NCI-H1417 (cell line): ENCODE data around the gene OR3A2.
"Not testable (repeated sequence)": the region's sequence is repeated elsewhere in the genome, so short reads cannot be mapped to it uniquely, and the experiment has no call there.

Source experiments
- DNase-seq, 3 experiments: peaks; one replicate each; lab custom pipeline; 2025; lab: John Stamatoyannopoulos, UW

OR3A2 gene

GRCh38 chr17:3293548-3293947, 92.6 kb downstream of the OR3A2 start:
- not testable (repeated sequence) for DNase-seq

- DNase-seq: no peak
Measured at GRCh38 chr17:3282901-3283300, 103.2 kb downstream of the OR3A2 start.

DNA sequence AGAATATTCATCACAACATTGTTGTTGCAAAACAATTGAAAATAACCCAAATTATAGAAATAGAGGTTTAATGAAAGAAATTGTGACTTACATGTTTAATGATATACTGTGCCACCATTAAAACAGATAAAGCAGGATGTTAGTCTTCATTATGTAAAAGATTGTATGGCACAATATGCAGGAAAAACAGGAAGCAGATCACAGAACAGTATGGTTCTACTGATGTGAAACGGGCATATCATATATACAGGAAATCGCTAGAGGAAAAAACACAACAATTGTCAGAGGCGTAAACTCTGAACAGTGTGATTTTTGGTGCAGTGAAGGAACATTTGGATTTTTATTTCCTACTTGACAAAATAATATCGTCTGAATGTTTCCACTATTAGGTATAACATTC, 110.0 kb downstream of the OR3A2 start:
- no peak for DNase-seq

DNA sequence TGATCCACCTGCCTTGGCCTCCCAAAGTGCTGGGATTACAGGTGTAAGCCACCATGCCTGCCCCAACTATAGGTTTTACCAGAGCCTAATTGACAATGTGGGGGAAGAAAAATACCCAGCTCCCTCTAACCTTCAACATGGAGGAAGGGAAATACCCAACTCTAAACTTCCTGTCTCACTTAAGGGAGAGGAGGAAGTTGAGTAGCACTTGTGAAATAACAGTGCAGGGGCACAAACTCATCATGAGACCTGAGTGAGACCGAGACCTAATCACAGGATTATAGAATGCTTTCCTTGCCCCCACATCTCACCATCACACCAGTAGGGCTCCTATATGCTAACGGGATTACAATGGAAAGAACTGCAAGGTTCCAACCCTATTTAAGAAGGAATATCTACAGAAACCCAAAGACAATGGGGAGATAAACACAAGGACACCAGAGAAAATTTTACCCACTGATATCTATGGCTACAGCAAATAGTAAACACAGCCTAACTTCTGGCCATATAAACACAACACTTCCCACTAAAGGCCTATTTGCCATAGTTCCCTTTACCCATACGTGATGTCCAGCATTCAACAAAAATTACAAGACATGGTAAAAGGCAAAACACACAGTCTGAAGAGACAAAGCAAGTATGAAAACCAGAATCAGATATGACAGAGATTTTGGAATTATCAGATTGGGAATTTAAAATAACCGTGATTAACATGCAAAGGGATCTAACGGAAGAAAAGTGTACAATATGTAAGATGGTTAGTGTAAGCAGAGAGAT, 114.8 kb downstream of the OR3A2 start:
- no peak for DNase-seq

DNA sequence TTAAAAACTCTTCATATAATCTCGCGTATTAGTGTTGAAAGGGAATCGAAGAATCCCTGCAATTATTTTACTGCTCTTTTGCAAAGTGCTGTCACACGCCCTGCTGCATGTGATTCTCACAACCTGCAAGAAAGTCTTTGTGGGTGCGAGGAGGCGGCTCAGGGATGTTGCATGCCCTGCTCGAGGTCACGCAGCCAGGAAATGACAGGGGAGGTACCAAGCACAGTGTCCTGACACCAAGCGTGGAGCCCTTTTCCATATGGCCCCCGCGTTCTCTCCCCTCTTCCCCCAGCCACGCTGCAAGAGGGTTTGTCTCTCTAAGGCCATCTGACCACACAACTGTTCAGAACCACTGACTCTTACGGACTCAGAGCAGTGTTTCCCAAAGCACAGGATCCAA, 125.5 kb downstream of the OR3A2 start:
- no peak for DNase-seq

DNA sequence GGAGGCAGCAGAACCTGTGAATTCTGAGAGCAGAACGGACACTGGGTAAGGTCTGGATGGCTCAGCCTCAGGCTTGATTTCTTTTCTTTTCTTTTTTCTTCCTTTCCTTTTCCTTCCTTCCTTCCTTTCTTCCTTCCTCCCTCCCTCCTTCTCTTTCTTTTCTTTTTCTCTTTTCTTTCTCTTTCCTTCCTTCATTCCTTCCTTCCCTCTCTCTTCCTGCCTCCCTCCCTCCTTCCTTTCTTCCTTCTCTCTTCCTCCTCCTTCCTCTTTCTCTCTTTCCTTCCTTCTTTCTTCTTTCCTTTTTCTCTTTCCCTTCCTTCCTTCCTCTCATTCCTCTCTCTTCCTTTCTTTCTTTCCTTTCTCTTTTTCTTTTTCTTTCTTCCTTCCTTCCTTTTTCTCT, 125.9 kb downstream of the OR3A2 start:
- DNase-seq: no peak

DNA sequence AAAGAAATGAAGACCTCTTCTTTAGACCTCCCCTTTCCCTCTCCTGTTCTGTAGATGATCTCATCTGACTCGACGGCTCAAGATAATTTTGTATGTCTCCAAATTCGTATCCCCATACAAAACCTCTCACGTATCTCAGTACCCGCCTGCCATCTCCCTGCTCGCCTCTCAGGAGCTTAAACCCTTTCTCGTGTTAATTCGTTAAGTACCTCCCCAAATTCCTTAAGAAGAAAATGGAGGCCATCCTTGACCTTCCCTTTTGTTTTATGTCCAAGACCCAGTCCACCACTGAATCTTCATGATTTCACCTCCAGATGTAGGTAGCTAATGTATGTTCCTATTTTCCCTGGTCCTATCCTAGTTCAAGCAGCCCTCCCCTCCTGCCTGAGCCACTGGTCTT, 129.5 kb downstream of the OR3A2 start:
- no peak for DNase-seq

GRCh38 chr17:3249013-3249412, 137.1 kb downstream of the OR3A2 start:
- not testable (repeated sequence) for DNase-seq

GRCh38 chr17:3244841-3245240, 141.3 kb downstream of the OR3A2 start:
- not testable (repeated sequence) for DNase-seq

- DNase-seq: not testable (repeated sequence)
Measured at GRCh38 chr17:3241044-3241443, 145.1 kb downstream of the OR3A2 start.

GRCh38 chr17:3238685-3239084, 147.4 kb downstream of the OR3A2 start:
- DNase-seq: not testable (repeated sequence)

DNA sequence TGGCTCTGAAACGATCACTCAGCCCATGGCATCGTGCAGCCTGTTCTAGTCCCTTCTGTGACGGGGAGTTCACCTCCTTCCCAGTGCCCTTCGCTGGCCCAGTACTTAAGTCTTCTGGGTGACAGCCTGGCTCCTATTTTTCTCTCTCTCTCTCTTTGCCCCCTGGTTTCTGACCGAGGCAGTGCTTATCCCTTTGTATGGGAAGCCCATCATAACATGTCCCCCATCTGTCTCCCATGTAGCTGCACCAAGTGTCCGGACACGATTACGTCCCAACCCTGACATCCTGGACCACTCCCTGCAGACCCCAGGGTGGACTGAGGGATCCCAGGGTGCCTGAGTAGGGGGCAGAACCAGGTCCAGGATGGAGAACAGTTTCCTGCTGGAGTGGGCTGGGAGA, 153.8 kb downstream of the OR3A2 start:
- not testable (repeated sequence) for DNase-seq
